GM12891 (cell line): ENCODE measurements around the gene PRR18.

ENCODE experiments used
- PAX5 ChIP-seq: IDR thresholded peaks from 2 replicates; pipeline ENCODE4 v1.6.1; 2011; ENCODE audit warnings: low read length, moderate library complexity, mild to moderate bottlenecking; ENCODE audit not compliant: insufficient read depth, severe bottlenecking
- POLR2A ChIP-seq: IDR thresholded peaks from 2 replicates; pipeline ENCODE4 v1.6.1; 2011; ENCODE audit warnings: low read depth, low read length, control low read depth
- POLR2AphosphoS5 ChIP-seq: IDR thresholded peaks from 2 replicates; pipeline ENCODE4 v1.6.1; 2011; ENCODE audit warnings: low read depth, low read length, control low read depth
- POU2F2 ChIP-seq: IDR thresholded peaks from 2 replicates; pipeline ENCODE4 v1.6.1; 2011; ENCODE audit warnings: low read depth, mild to moderate bottlenecking, control low read depth, low read length, moderate library complexity
- SPI1 ChIP-seq: IDR thresholded peaks from 2 replicates; pipeline ENCODE4 v1.6.1; 2011; ENCODE audit warnings: low read depth, low read length, control low read depth
- TAF1 ChIP-seq: IDR thresholded peaks from 2 replicates; pipeline ENCODE4 v1.6.1; 2011; ENCODE audit warnings: low read depth, low read length, control low read depth

- TF ChIP-seq POLR2A (no peak), POLR2AphosphoS5 (no peak), SPI1 (no peak), PAX5 (no peak), TAF1 (no peak), POU2F2 (no peak)
These were observed 45.3 kb downstream of the PRR18 start for GRCh38 chr6:166262743-166263515.
